Medulla oblongata (tissue), 1 donor: ENCODE results near the gene AAMDC.
A peak's percentile ranks its signal among the peaks of the same experiment; 100 is the strongest.
"Not testable (repeated sequence)": the region's sequence is repeated elsewhere in the genome, so short reads cannot be mapped to it uniquely, and the experiment has no call there.

Experiments
- DNase-seq: peaks from one replicate; pipeline ENCODE4 v3.0.0-alpha.2; 2015; ENCODE audit errors: extremely low spot score

The AAMDC gene

DNA sequence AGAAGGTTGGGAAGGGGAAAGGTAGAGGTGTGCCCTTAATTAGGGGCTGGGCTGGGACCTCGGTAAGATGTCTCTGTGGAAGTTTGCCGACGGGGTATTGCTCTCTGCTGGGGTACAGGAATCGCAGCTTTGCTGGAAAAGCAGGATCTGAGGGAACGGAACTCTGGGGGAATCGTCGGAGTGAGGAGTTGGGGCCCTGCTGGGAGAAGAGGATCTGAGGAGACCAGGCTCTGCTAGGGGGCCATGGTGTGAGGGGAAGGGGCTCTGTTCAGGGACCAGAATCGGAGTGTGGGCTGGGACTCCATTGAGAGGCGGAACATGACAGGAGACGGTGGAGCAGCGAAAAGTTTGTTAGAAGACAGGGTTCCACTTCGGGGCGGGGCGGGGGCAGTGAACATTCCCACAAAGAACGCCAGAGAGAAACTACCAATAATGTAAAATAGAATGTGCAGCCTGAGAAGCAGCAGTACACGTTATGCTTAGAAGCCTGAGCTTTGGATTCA, 456 bp downstream of the AAMDC start:
- peak; percentile 20 for DNase-seq

DNA sequence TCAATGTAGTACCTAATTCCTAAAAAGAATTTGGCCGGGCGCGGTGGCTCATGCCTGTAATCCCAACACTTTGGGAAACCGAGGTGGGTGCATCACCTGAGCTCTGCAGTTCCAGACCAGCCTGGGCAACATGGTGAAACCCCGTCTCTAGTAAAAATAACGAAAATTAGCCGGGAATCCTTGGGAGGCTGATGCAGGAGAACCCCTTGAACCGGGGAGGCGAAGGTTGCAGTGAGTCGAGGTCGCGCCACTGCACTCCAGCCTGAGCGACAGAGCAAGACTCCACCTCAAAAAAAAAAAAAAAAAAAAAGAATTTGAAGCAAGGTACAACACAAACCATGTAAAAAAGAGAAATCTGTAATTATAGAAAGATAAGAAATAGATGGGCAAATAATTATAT, 1.2 kb downstream of the AAMDC start:
- DNase-seq, result not testable (repeated sequence)

DNA sequence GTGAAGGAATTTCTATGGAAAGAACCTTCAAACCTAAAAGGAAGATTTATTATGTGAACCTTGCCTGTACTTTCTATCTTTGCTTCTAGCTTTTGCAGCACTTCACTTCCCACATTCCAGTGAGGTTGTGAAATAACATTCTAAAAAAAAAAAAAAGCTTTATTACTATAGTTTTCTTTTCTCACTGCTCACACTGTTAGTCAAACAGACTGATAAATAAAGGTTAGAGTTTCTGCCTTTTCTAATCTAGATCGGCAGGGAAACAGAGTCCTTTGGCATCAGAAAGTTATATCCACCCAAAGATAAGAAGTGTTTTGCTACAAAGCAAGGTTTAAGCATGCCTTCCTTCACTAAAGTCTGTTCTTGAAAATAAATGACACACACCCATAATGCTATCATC, 2.8 kb downstream of the AAMDC start:
- DNase-seq, result no peak

DNA sequence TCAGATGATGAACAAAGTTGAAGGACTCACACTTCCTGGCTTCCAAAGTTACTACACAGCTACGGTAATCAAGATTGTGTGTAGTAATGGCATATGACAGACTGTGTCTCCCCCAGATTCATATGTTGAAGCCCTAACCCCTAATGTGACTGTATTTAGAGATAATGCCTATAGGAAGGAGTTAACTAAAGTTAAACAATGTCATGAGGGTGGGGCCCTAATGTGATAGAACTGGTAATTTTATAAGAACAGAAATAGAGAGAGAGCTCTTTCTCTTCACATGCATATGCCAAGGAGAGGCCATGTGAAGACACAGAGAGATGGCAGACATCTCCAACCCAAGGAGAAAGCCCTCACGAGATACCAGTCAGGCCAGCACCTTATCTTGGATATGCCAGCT, 8.0 kb downstream of the AAMDC start:
- no peak for DNase-seq

- DNase-seq, result no peak
These were observed 12.4 kb downstream of the AAMDC start for GRCh38 chr11:77833302-77833701.

DNA sequence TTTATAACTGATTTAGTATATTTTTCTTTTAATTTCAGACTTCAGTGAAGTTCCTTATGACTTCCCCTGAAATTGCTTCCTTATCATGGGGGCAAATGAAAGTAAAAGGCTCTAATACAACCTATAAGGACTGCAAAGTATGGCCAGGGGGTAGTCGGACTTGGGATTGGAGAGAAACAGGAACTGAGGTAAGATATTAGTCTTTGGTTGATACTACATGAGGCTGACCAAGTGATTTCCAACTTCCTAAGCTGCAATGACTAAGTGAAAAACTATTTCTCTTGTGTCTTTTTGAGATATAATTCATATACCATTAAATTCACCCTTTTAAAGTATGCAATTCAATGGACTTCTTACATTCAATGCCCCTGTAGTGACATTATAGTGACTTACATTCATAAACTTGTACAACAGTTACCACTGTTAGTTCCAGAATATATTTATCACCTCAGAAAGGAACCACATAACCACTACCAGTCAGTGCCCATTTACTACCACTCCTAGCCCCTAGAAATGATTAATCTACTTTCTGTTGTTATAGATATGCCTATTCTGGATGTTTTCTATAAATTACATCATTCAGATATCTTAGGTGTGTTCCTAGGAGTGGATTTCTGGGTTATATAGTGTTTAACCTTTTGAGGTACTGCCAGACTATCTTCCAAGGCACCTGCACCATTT, 21.6 kb downstream of the AAMDC start:
- no peak for DNase-seq

DNA sequence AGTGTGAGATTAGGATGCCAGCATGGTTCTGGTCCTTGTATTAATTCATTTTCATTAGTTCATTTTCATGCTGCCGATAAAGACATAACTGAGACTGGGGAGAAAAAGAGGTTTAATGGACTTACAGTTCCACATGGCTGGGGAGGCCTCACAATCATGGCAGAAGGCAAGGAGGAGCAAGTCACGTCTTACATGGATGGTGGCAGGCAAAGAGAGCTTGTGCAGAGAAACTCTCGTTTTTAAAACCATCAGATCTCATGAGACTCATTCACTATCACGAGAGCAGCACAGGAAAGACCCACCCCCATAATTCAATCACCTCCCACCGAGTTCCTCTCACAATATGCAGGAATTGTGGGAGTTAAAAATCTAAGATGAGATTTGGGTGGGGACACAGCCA, 22.8 kb downstream of the AAMDC start:
- not testable (repeated sequence) for DNase-seq

DNA sequence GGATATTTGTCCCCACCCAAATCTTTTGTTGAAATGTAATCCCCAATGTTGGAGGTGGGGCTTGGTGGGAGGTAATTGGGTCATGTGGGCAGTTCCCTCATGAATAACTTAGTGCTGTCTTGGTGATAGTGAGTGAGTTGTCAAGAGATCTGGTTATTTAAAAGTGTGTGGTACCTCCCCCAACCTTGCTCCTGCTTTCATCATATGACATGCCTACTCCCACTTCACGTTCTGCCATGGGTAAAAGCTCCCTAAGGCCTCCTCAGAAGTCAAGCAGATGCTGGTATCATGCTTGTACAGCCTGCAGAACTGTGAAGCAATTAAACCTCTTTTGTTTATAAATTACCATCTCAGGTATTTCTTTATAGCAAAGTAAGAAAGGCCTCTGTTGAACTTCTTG, 30.6 kb downstream of the AAMDC start:
- DNase-seq, result no peak

- DNase-seq, result no peak
These were observed 33.9 kb downstream of the AAMDC start for GRCh38 chr11:77854838-77855237.

- not testable (repeated sequence) for DNase-seq
These were observed 37.0 kb downstream of the AAMDC start for GRCh38 chr11:77857906-77858457.

DNA sequence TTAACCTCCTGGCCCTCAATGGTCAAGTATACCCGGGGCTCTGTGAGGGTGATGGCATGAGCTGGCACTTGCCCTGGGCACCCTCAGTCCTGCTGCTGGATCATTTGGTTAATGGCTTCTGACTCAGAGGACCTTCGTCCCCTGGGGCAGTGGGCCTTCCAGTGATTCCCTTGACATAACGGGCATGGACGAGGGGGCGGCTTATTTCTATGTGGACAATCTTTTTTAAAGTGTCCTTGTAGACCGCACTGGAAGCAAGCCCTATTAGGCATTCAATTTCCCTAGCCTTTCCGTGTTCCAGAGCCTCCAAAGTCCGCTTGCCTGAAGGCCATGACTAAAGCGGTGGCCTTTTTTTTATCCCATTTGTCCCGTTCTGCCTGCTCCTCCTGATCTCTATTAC, 40.5 kb downstream of the AAMDC start:
- DNase-seq, result not testable (repeated sequence)

GRCh38 chr11:77865805-77866204, 44.9 kb downstream of the AAMDC start:
- DNase-seq, result peak; percentile 3

- no peak for DNase-seq
These were observed 45.4 kb downstream of the AAMDC start for GRCh38 chr11:77866336-77866735.

- DNase-seq, result no peak
These were observed 47.8 kb downstream of the AAMDC start for GRCh38 chr11:77868744-77869143.

DNA sequence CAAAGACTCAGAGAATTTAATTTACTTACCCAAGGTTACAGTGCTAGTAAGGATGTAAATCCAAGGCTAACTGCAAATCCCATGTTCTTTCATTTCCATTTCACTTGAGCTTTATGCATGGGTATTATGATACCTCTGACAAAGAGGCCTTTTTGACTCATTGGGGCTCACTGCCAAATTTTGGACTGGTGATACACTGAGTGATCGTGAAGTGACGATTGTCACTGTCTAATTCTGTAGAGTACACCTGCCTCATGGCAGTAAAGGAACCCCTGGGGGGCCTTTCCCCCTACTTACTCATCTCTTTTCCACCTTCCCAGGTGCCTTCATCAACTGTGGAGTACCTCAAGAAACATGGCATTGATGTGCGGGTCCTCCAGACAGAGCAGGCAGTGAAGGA, 50.9 kb downstream of the AAMDC start:
- DNase-seq, result no peak

DNA sequence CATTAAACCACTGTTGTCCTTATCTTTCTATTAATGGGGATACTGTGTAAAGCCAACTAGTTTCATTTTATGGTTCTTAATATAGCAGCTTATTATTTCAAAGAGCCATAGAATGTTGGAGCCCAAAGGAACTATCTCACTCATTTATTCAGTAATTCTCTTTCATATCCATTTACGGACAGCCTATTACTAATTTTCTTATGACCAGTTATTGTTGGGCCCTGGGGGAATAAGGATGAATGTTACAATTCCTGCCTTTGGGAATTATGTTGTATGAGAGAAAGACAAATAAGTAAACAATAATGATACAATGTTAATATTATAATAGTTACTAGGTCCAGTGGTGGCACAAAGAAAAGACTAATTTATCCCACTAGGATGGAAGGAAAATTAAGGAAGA, 52.4 kb downstream of the AAMDC start:
- DNase-seq, result no peak

- DNase-seq, result no peak
These were observed 53.3 kb downstream of the AAMDC start for GRCh38 chr11:77874206-77874605.

- DNase-seq, result no peak
These were observed 55.1 kb downstream of the AAMDC start for GRCh38 chr11:77876045-77876444.

DNA sequence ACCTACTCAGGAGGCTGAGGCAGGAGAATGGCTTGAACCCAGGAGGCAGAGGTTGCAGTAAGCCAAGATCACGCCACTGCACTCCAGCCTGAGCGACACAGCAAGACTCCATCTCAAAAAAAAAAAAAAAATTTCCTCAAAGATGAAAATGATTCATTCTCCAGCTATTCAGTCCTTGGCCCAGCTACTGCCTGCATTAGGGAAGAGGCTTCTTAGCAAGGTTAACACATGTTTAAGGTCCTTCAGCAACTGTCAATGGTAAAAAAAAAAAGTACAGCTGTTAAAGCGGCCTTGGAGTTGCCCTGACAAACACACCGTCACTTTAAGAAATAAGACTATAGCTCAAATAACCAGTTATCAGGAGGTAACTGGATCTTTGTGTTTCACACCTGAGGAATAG, 57.3 kb downstream of the AAMDC start:
- DNase-seq, result not testable (repeated sequence)

DNA sequence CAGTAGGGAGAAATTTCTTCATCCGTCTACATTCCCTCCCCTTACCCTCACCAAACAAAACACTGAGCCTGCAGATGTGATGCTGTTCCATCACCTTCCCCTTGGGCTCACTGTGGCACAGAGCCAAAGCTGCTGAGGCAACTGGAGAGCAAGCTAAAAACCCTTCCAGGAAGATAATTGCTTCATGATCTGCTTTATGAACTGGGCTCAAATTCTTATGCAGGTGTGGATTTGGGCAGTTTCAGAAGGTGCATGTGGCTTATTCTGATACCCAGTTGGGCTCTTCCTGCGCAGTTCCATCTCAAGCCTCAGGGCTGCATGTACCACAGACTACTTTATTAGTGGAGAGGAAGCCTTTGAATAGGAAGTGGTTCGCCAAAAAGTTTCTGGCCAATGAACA, 58.3 kb downstream of the AAMDC start:
- no peak for DNase-seq

- no peak for DNase-seq
These were observed 61.5 kb downstream of the AAMDC start for GRCh38 chr11:77882396-77882795.

GRCh38 chr11:77883775-77884174, 62.8 kb downstream of the AAMDC start:
- DNase-seq, result no peak

DNA sequence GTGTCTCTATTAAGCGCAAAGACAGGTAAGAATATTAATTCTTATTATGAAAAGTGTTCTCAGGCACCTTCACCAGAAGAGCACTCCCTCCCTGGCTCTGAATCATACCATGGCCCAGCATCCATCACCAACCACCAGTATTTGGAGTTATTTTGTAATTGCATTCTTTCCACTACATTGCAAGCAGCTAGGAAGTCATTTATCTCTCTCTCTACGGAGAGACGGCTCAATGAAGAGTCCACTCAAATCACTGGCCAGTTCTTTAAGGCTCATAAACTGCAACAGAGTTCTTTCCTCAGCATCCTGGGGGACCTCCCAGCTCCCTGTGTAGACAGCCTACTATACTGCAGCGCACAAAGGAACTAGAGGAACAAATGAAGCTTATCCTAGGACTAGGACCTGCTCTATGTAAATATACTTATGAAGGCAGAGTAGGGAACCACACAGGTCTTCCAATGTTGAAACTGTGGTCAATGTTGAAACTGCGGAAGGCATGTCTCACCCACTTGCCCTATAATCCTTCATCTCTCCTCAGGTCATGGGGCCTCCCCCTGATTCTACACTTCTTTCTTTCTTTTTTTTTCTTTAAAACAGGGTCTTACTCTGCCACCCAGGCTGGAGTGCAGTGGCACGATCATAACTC, 63.4 kb downstream of the AAMDC start:
- no peak for DNase-seq
